Uterus (tissue), 4 donors: Measurements from ENCODE around the gene ARHGAP42. TPM values are rescaled to one million over a fixed set of nuclear protein-coding genes. Genes with fewer than 3 reads are reported as not detected.

ENCODE experiments used
- DNase-seq, 2 donors: peaks; one replicate each; pipeline ENCODE4 v3.0.0-alpha.2; 2019 to 2020
- H3K27ac ChIP-seq, 2 donors: fragments of 200-600 bp; sonication (generic); 1 replicate in 1 of 2; 2 replicates in 1 of 2; pipeline ENCODE4 v1.5.1; 2016 to 2018
- H3K27me3 ChIP-seq, 2 donors: fragments of 200-600 bp; sonication (generic); one replicate each; pipeline ENCODE4 v1.5.1; 2018 to 2019; ENCODE audit warnings: control low read depth in 1 of 2
- H3K36me3 ChIP-seq, 2 donors: fragments of 200-600 bp; sonication (generic); one replicate each; pipeline ENCODE4 v1.5.1; 2019; ENCODE audit warnings: control low read depth in 1 of 2
- H3K4me1 ChIP-seq, 2 donors: fragments of 200-600 bp; sonication (generic); one replicate each; pipeline ENCODE4 v1.5.1; 2018 to 2019; ENCODE audit warnings: control low read depth in 1 of 2
- H3K4me3 ChIP-seq, 2 donors: fragments of 200-600 bp; sonication (generic); 1 replicate in 1 of 2; 2 replicates in 1 of 2; pipeline ENCODE4 v1.5.1; 2018 to 2019; ENCODE audit warnings: mild to moderate bottlenecking in 1 of 2
- H3K9me3 ChIP-seq, 2 donors: fragments of 200-600 bp; sonication (generic); one replicate each; pipeline ENCODE4 v1.5.1; 2019; ENCODE audit warnings: control low read depth in 1 of 2
- CTCF ChIP-seq, 4 experiments: fragments of 200-600 bp in 2 of 4; fragments of 450-650 bp in 2 of 4; sonication (generic) in 2 of 4; IDR thresholded peaks; one replicate each; pipeline ENCODE4 v1.5.1; 2016 to 2019; ENCODE audit warnings: antibody characterized with exemption in 4 of 4, mild to moderate bottlenecking in 2 of 4, moderate library complexity in 1 of 4
- POLR2A ChIP-seq, 2 donors: fragments of 450-650 bp; IDR thresholded peaks; one replicate each; pipeline ENCODE4 v1.6.1; 2016; ENCODE audit warnings: antibody characterized with exemption in 2 of 2, mild to moderate bottlenecking in 1 of 2, moderate library complexity in 1 of 2
- intact Hi-C: fragments of 100-400 bp; cut with DNase I; formaldehyde crosslinking; loops from one replicate; pipeline ENCODE4 v1.15.1; 2023; ENCODE audit warnings: low total_unique reads
- total RNA-seq, 4 donors: library from RNA; depleted of rRNA in 3 of 4; stranded (reverse); fragments of >200 nt in 3 of 4; gene quantifications; one replicate each; pipeline versions ENCODE4 v1.1.0 to v1.2.4, GENCODE V29; 2014 to 2023
- donor health status: DM: yes; HTN: yes; CAD: no.

The ARHGAP42 gene
- total RNA-seq, 4 donors from 2014 or later = 10.2 to 51.6 (median 21.1) TPM

GRCh38 chr11:100776212-100776896, 89.3 kb downstream of the ARHGAP42 start:
- Histone ChIP-seq H3K27me3 (no peaks in the 10 kb centered on the region), H3K27ac (no peak overlapping the region), H3K9me3 (no peaks in the 10 kb centered on the region), H3K4me1 (no peaks in the 10 kb centered on the region), H3K36me3 (no peaks in the 10 kb centered on the region), H3K4me3 (no peak overlapping the region)
- intact Hi-C loops = no loop called here
- DNase-seq = no peak
- TF ChIP-seq POLR2A (IDR thresholded peaks at IDR 0.05) = no peak
- no peak for TF ChIP-seq CTCF (IDR thresholded peaks at IDR 0.05)

GRCh38 chr11:100777103-100777502, 90.0 kb downstream of the ARHGAP42 start:
- Histone ChIP-seq H3K4me1 (no peaks in the 10 kb centered on the region), H3K27me3 (no peaks in the 10 kb centered on the region), H3K36me3 (no peaks in the 10 kb centered on the region), H3K9me3 (no peaks in the 10 kb centered on the region), H3K4me3 (no peak overlapping the region), H3K27ac (no peak overlapping the region)
- no peak for DNase-seq
- intact Hi-C loops = no loop called here
- TF ChIP-seq CTCF (IDR thresholded peaks at IDR 0.05) (no peak), POLR2A (IDR thresholded peaks at IDR 0.05) (no peak)

GRCh38 chr11:100777736-100778135, 90.6 kb downstream of the ARHGAP42 start:
- H3K4me1 ChIP-seq = no peaks in the 10 kb centered on the region
- H3K9me3 ChIP-seq = no peaks in the 10 kb centered on the region
- H3K27me3 ChIP-seq = no peaks in the 10 kb centered on the region
- TF ChIP-seq CTCF (IDR thresholded peaks at IDR 0.05) (no peak), POLR2A (IDR thresholded peaks at IDR 0.05) (no peak)
- no peak overlapping the region for H3K4me3 ChIP-seq
- no peak overlapping the region for H3K27ac ChIP-seq
- H3K36me3 ChIP-seq = no peaks in the 10 kb centered on the region
- DNase-seq = no peak
- intact Hi-C loops = no loop called here

- Histone ChIP-seq H3K27me3 (no peaks in the 10 kb centered on the region), H3K4me1 (no peaks in the 10 kb centered on the region), H3K9me3 (no peaks in the 10 kb centered on the region), H3K4me3 (no peak overlapping the region), H3K36me3 (no peaks in the 10 kb centered on the region), H3K27ac (no peak overlapping the region)
- DNase-seq = no peak
- intact Hi-C loops = no loop called here
- TF ChIP-seq POLR2A (IDR thresholded peaks at IDR 0.05) (no peak), CTCF (IDR thresholded peaks at IDR 0.05) (no peak)
Observed at GRCh38 chr11:100778166-100778785, 91.2 kb downstream of the ARHGAP42 start.

- Histone ChIP-seq H3K27ac (no peak overlapping the region), H3K9me3 (no peaks in the 10 kb centered on the region), H3K27me3 (no peaks in the 10 kb centered on the region), H3K4me1 (peaks cover 3 to 5% of the 10 kb centered on the region in 2 donors), H3K4me3 (no peak overlapping the region), H3K36me3 (no peaks in the 10 kb centered on the region)
- TF ChIP-seq POLR2A (IDR thresholded peaks at IDR 0.05) (no peak), CTCF (IDR thresholded peaks at IDR 0.05) (no peak)
- no peak for DNase-seq
- intact Hi-C loops = no loop called here
Observed at GRCh38 chr11:100780470-100780869, 93.4 kb downstream of the ARHGAP42 start.
